ENCODE measurements around the gene SLC16A7. TPM values are rescaled to one million over a fixed set of nuclear protein-coding genes. Genes with fewer than 3 reads are reported as not detected.

SLC16A7 gene
- total RNA-seq, 2 donors from 2014 or later, result 24.2 to 26.1 TPM

DNA sequence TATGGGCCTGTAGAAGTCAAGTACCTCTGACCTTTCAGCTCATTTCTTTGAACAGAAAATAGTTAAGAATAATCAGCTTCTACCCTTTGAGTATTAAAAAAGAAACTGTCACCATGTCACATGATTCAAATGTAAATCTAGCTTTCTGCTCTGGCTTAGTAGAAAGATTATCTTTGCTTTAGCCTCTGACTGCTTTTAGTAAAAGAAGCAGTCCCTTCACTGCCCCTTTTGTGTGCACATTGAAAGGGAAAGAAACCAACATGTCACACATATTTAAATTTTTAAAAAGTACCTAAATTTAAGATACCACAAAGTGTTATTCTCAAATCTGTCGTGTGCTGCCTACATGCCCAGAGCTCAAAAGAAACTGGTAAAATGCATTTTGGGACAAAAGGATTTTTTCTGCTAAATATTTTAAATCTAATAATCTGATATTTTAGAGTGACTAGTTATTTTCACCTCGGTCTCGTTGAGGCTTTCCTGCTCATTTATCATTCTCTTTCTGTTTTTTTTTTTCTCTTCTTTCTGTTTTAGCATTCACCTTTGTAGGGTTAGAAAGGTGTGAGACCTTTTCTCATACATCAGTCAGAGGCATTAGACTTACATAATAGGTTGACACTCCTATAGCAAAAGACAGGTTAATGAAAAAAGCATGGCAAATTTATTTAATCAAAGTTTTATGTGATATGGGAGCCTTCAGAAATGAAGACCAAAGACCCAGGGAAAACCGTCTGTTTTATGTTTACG is 41.3 kb downstream of the SLC16A7 start:
- Mint-ChIP-seq H3K27ac (peak overlapping the region; percentile 81 to 86), H3K4me1 (ENCODE audit: low read depth in 2 of 2) (peaks cover 35 to 45% of the 10 kb centered on the region in 2 donors), H3K9me3 (peaks cover 3% of the 10 kb centered on the region), H3K4me3 (peak overlapping the region; percentile 70), H3K27me3 (no peaks in the 10 kb centered on the region), H3K36me3 (peaks cover under 1% of the 10 kb centered on the region)
- DNase-seq (ENCODE audit: low spot score) (no peak), ATAC-seq (peak; percentile 71 to 90)

DNA sequence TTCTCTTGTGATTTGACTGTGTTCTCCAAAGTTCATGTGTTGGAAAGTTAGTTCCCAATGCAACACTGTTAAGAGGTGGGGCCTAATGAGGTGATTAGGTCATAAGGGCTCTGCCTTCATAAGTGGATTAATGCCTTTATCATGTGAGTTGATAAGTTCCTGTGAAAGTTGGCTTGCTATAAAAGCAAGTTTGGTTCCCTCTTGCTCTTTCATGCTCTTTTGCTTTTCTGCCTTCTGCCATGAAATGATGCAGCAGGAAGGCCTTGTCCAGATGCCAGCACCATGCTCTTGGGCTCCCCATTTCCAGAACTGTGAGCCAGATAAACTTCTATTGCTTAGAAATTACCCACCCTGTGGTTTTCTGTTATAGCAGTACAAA is 41.9 kb downstream of the SLC16A7 start:
- ATAC-seq (no peak), DNase-seq (ENCODE audit: low spot score) (no peak)
- peaks cover 3% of the 10 kb centered on the region for H3K9me3 Mint-ChIP-seq
- H3K27me3 Mint-ChIP-seq, result no peaks in the 10 kb centered on the region
- peaks cover 6% of the 10 kb centered on the region for H3K36me3 Mint-ChIP-seq
- H3K4me1 Mint-ChIP-seq (ENCODE audit: low read depth in 2 of 2), result peaks cover 32 to 42% of the 10 kb centered on the region in 2 donors
- peak overlapping the region; percentile 81 to 86 for H3K27ac Mint-ChIP-seq
- peak overlapping the region; percentile 70 for H3K4me3 Mint-ChIP-seq

DNA sequence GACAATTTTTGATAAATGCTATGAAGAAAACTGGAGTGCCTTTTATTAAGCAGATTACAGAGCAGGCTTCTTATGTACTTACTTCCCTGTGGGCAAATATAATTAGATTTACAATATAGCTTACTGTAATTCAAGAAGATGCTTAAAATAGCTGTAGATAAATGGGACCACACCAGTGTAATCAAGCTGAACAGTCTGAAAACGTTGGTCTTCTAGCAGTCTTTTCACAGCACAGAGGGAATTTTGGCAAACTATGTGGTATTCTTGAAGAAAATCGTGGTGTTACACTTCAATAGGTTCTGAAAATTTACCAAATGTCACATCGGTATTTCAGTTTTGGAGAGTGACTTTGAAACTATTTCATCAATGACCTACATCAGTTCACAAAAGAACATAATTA is 47.7 kb downstream of the SLC16A7 start:
- no peaks in the 10 kb centered on the region for H3K27me3 Mint-ChIP-seq
- peaks cover 19% of the 10 kb centered on the region for H3K9me3 Mint-ChIP-seq
- peaks cover 15 to 16% of the 10 kb centered on the region in 2 donors for H3K4me1 Mint-ChIP-seq (ENCODE audit: low read depth in 2 of 2)
- no peak overlapping the region for H3K27ac Mint-ChIP-seq
- H3K4me3 Mint-ChIP-seq, result no peak overlapping the region
- DNase-seq (ENCODE audit: low spot score) (no peak), ATAC-seq (no peak)
- H3K36me3 Mint-ChIP-seq, result peaks cover 30% of the 10 kb centered on the region

DNA sequence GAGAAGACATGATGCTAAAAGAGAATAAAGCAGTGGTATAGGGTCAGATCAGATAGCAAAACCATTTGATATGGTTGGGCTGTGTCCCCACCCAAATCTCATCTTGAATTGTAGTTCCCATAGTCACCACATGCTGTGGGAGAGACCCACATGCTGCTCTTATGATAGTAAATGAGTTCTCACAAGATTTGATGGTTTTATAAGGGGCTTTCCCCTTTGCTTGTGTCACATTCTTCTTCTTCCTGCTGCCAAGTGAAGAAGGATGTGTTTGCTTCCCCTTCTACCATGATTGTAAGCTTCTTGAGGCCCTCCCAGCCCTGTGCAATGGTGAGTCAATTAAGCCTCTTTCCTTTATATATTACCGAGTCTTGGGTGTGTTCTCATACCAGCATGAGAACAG is 49.4 kb downstream of the SLC16A7 start:
- no peak overlapping the region for H3K4me3 Mint-ChIP-seq
- H3K9me3 Mint-ChIP-seq, result peaks cover 21% of the 10 kb centered on the region
- ATAC-seq (no peak), DNase-seq (ENCODE audit: low spot score) (no peak)
- peaks cover 18 to 20% of the 10 kb centered on the region in 2 donors for H3K4me1 Mint-ChIP-seq (ENCODE audit: low read depth in 2 of 2)
- H3K36me3 Mint-ChIP-seq, result peaks cover 30% of the 10 kb centered on the region
- H3K27me3 Mint-ChIP-seq, result no peaks in the 10 kb centered on the region
- peak overlapping the region in 1 of 2 donors; percentile 14 for H3K27ac Mint-ChIP-seq

DNA sequence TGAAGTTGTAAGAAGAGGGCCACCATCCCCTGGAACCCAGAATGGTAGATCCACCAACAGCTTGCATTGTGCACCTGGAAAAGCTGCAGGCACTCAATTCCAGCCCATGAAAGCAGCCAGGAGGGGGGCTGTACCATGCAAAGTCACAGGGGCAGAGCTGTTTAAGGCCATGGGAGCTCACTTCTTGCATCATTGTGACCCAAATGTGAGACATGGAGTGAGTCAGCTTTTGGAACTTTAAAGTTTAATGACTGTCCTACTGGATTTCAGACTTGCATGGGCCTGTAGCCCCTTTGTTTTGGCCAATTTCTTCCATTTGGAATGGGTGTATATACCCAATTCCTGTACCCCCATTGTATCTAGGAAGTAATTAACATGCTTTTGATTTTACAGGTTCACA is 50.8 kb downstream of the SLC16A7 start:
- H3K4me3 Mint-ChIP-seq, result no peak overlapping the region
- peaks cover 21% of the 10 kb centered on the region for H3K9me3 Mint-ChIP-seq
- peaks cover 30% of the 10 kb centered on the region for H3K36me3 Mint-ChIP-seq
- no peaks in the 10 kb centered on the region for H3K27me3 Mint-ChIP-seq
- ATAC-seq (no peak), DNase-seq (ENCODE audit: low spot score) (no peak)
- peaks cover 25 to 34% of the 10 kb centered on the region in 2 donors for H3K4me1 Mint-ChIP-seq (ENCODE audit: low read depth in 2 of 2)
- no peak overlapping the region for H3K27ac Mint-ChIP-seq

DNA sequence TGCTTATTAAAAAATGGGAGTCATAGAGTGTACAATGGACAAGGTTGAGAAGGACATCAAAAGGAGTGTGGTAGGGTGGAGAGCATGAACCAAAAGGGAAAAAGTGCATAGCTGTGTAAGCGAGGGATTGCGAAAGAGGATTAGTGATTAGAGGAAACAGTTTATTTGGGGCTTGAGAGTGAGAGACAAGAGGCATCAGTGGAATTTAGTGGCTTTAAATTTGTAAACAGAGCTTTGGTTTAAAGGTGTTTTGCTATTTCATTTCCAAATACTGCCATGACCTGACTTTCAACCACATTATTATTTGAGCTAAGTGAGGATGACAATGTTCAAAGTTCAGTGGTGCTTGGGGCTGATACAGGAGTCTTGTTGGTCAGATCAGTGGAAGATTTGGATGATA is 53.4 kb downstream of the SLC16A7 start:
- no peak overlapping the region for H3K4me3 Mint-ChIP-seq
- peaks cover 24% of the 10 kb centered on the region for H3K36me3 Mint-ChIP-seq
- DNase-seq (ENCODE audit: low spot score), result no peak
- peak overlapping the region in 1 of 2 donors; percentile 9 for H3K27ac Mint-ChIP-seq
- H3K4me1 Mint-ChIP-seq (ENCODE audit: low read depth in 2 of 2), result peaks cover 25 to 36% of the 10 kb centered on the region in 2 donors
- H3K9me3 Mint-ChIP-seq, result peaks cover 21% of the 10 kb centered on the region
- H3K27me3 Mint-ChIP-seq, result no peaks in the 10 kb centered on the region
- ATAC-seq, result no peak

DNA sequence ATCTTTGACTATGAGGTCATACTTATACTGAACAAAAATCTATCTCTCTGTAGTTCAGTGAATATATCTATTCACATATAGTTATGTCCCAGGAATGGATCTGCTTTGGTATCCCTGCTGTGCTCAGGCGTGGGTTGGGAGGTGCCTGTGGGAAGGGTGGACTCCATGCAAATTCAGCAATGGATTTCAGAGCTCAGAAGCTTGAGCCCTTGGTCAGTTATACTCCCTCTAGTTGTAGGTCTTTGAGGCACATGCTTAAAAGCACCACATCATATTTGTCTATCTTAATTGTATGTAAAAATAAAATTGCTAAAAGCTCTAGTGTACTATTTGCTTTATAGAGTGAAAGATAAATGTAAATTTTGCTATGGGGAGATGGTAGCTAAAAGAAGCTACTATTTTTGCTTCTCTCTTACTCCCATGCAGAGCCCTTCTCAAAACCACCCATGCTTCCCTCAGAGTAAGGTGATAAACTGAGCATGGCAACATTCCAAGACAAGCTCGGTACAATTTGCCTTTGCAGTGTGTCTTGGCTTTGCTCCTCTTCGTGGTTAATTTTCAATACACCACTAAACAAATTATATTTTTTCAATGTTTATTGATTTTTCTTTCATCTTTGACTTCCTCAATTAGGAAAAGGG is 54.9 kb downstream of the SLC16A7 start:
- Mint-ChIP-seq H3K4me1 (ENCODE audit: low read depth in 2 of 2) (peaks cover 19 to 27% of the 10 kb centered on the region in 2 donors), H3K9me3 (peaks cover 14% of the 10 kb centered on the region), H3K36me3 (peaks cover 12% of the 10 kb centered on the region), H3K27me3 (no peaks in the 10 kb centered on the region), H3K4me3 (no peak overlapping the region), H3K27ac (peak overlapping the region in 1 of 2 donors; percentile 1)
- ATAC-seq (no peak), DNase-seq (ENCODE audit: low spot score) (no peak)

DNA sequence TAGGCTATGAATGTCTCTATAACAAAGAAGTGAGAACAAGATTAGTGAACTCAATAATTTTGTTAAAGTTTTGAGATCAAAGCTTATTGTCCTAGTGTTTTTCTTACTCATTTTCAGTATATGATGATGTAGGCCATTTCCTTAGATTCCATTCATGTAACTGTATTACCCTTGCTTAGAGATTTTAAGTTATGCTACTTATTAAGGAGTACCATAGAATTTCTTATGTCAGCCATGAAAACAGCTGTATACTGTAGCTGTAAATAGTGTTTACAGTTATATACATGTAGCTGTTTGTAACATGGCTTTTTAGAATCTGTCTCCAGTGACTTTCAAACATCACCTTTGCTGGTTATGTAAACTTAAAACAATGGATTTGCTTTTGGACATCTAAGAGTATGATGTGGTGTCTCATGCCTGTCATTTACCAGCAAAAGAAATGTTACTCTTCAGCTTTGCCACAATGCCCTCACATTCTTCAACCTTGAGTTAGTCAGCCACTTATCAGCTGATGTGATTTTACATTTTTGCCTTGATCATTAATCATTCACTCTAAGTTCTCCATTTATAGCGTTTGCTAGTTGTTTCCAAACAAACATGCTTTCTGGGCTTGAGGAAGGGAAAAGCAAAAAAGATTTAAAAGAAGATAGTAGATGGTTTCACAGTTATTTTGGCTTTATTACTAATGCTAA is 55.5 kb downstream of the SLC16A7 start:
- DNase-seq (ENCODE audit: low spot score), result no peak
- Mint-ChIP-seq H3K36me3 (peaks cover 9% of the 10 kb centered on the region), H3K4me3 (no peak overlapping the region), H3K27ac (peak overlapping the region in 1 of 2 donors; percentile 1), H3K4me1 (ENCODE audit: low read depth in 2 of 2) (peaks cover 19 to 27% of the 10 kb centered on the region in 2 donors), H3K27me3 (no peaks in the 10 kb centered on the region), H3K9me3 (peaks cover 13% of the 10 kb centered on the region)
- no peak for ATAC-seq

DNA sequence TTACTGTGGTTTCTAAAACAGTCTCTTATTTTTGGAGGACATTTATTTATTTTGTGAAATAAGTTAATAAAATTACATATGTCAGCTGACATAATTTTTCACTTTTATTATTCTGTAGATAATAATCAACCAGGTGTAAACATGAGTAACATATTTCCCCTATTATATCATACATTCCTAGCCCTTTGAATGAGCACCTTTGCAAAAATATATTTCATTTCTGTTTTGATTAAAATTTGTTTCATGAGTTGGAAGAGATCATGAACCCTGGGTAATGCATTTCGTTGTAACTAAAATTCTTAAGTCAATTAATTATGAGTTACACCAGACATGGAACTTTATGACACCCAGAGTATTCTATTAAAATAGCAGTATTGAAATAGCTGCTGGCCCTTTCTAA is 56.3 kb downstream of the SLC16A7 start:
- peaks cover 19 to 27% of the 10 kb centered on the region in 2 donors for H3K4me1 Mint-ChIP-seq (ENCODE audit: low read depth in 2 of 2)
- DNase-seq (ENCODE audit: low spot score) (no peak), ATAC-seq (no peak)
- H3K36me3 Mint-ChIP-seq, result peaks cover 8% of the 10 kb centered on the region
- no peak overlapping the region for H3K4me3 Mint-ChIP-seq
- no peaks in the 10 kb centered on the region for H3K27me3 Mint-ChIP-seq
- no peak overlapping the region for H3K27ac Mint-ChIP-seq
- peaks cover 10% of the 10 kb centered on the region for H3K9me3 Mint-ChIP-seq

DNA sequence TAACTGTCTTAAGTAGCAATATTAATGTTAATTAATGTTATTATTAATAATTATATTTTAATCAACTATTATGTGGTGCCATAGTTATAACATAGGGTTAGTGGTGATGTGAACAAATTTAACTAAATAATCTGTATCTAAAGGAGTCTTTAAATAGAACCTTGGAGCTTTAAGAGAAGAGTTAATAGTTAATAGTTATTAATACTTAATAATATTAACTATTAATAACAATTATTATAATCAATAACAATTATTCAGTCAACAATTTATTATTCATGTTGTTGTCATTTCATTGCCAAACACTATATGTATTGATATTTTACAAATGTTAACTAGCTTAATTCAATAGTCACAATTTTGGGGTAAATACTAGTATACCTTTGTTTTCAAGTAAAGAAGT is 58.2 kb downstream of the SLC16A7 start:
- DNase-seq (ENCODE audit: low spot score) (no peak), ATAC-seq (no peak)
- Mint-ChIP-seq H3K36me3 (no peaks in the 10 kb centered on the region), H3K27ac (no peak overlapping the region), H3K27me3 (no peaks in the 10 kb centered on the region), H3K4me1 (ENCODE audit: low read depth in 2 of 2) (peaks cover 9 to 19% of the 10 kb centered on the region in 2 donors), H3K4me3 (no peak overlapping the region), H3K9me3 (peaks cover under 1% of the 10 kb centered on the region)

DNA sequence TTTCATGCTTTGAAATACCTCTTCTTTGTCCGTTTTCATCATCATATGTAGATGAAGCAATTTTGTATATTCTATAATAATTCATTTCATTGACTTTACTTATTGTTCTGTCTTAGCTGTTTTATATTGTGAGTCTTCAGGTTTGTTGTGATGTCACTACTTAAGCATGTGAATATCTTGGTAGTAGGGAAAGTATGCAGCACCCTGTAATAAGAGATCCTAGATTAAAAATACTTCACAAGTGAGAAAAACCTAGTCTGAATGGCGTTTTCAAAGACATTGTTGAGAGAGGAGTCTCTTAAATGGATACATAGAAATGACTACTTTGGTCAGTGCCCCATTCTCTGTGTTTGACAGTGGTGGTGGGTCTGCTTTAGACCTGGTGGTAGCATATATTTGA is 61.4 kb downstream of the SLC16A7 start:
- ATAC-seq (no peak), DNase-seq (ENCODE audit: low spot score) (no peak)
- Mint-ChIP-seq H3K36me3 (no peaks in the 10 kb centered on the region), H3K9me3 (no peaks in the 10 kb centered on the region), H3K4me3 (no peak overlapping the region), H3K27ac (no peak overlapping the region), H3K27me3 (no peaks in the 10 kb centered on the region), H3K4me1 (ENCODE audit: low read depth in 2 of 2) (peaks cover 8 to 10% of the 10 kb centered on the region in 2 donors)

DNA sequence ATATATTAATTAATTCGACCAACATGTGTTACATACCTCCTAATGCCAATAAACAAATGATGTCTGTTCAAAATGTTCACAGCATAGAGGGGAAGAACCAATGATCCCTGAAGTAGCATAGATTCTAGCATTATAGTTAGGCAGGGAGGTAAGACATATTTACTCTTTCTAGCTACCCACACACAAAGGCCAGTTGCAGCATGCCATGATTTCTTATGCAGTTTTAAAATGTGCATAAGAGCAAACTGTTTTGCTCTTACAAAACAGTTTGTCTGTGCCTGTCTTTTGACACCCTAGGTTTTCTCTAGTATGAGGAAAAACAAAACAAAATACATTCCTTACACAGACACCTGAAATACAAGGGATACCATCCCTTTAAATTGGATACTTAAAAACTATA is 61.9 kb downstream of the SLC16A7 start:
- no peaks in the 10 kb centered on the region for H3K9me3 Mint-ChIP-seq

DNA sequence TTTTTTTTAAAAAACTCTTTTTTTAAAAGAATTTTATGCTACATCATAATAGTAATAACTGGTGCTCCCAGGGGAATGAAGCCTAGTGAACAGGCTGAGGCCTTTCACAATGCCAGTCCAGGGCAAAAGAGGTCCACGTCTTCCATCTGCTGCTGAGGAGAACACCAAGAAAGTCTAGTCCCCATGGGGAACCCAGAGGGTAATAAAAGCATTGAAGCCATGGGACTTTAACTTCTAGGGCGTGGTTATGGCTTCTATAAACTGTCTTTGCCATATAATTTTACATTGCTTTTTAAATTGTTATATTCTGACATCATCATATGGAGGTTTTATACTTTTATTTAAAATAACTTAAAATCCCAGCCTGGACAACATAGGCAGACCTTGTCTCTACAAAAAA is 64.3 kb downstream of the SLC16A7 start:
- ATAC-seq (no peak), DNase-seq (ENCODE audit: low spot score) (no peak)
- H3K4me3 Mint-ChIP-seq, result no peak overlapping the region
- H3K4me1 Mint-ChIP-seq (ENCODE audit: low read depth in 2 of 2), result peaks cover 11 to 14% of the 10 kb centered on the region in 2 donors
- H3K27ac Mint-ChIP-seq, result no peak overlapping the region
- H3K27me3 Mint-ChIP-seq, result no peaks in the 10 kb centered on the region
- no peaks in the 10 kb centered on the region for H3K9me3 Mint-ChIP-seq
- no peaks in the 10 kb centered on the region for H3K36me3 Mint-ChIP-seq

More for the DNA sequence above, 61.9 kb downstream of the SLC16A7 start:
- H3K4me1 Mint-ChIP-seq (ENCODE audit: low read depth in 2 of 2), result peaks cover 11 to 14% of the 10 kb centered on the region in 2 donors
- H3K4me3 Mint-ChIP-seq, result no peak overlapping the region
- ATAC-seq (no peak), DNase-seq (ENCODE audit: low spot score) (no peak)
- H3K27me3 Mint-ChIP-seq, result no peaks in the 10 kb centered on the region
- no peaks in the 10 kb centered on the region for H3K36me3 Mint-ChIP-seq
- H3K27ac Mint-ChIP-seq, result no peak overlapping the region

Data from natural killer cell treated with Interleukin-12 subunit alpha and Interleukin-12 subunit beta and Interleukin-15 and Interleukin-18, amount 100 ng/mL, for 72 hours (primary cell).